ENCODE data around the gene ARFGAP3.

Gene ARFGAP3, protein sequence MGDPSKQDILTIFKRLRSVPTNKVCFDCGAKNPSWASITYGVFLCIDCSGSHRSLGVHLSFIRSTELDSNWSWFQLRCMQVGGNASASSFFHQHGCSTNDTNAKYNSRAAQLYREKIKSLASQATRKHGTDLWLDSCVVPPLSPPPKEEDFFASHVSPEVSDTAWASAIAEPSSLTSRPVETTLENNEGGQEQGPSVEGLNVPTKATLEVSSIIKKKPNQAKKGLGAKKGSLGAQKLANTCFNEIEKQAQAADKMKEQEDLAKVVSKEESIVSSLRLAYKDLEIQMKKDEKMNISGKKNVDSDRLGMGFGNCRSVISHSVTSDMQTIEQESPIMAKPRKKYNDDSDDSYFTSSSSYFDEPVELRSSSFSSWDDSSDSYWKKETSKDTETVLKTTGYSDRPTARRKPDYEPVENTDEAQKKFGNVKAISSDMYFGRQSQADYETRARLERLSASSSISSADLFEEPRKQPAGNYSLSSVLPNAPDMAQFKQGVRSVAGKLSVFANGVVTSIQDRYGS

DNA sequence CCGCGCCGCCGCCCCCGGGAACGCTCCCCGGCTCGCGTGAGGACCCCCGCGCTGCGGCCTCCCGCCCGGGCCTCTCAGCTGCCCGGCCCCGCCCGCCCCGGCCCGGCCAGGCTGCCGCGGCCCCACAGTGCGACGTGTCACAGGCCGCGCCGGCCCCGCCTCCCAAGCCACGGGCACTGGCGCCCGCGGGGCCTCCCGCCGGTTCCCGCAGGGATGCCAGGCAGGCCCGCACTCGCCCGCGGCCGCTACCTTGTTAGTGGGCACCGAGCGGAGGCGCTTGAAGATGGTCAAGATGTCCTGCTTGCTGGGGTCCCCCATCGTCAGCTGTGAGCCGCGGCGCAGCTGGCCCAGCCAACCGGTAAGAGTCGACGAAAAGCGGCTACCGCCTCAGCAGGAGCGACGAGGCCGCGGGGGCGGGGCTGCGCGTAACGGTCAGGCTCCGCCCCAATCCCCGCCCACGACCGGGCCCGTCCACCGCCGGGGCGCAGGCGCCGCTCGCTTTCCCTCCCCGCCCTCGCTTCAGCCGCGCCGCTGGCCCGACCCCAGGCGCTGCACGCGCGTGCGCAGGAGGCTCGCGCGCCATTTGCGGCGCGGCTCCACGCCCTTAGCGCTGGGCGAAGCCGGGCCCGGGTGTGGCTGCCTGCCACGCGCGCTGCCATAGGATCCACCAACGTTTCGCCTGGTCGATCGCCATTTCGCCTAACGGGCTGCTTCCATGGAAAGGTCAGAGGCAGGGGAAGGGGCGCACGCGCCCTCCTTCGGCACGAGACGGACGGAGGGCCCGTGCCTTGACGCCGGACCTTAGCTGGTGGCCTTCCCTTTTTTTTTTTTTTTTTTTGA, at the start of gene ARFGAP3:
TSS of gene ARFGAP3 (minus strand) at position 409 of the 840 bp plus-strand sequence. CDS start at position 318, 91 bp downstream.
- peak; percentile 90 to 93 for DNase-seq

DNA sequence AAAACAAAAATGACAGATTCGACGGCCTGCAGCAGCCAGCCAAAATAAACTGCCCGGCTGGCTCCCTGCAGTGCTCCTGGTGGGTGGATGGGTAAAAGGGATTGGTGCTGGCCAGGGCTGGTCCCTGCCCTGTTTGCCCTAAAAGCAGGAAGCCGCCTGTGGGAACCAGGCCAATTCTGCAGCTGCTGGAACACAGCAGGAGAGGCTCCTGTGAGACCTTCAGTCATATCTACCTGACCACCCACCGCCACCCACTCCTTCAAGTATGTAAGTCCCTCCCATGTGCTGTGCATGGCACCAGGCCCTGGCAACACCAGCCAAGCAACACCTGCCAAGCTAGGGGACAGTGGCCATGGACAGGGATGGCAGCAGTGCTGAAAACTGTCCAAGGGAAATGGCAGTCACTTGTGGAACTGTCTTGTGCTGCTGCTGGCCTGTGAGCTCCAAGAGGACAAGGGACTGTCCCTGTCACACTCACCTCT, 48.7 kb upstream of the ARFGAP3 start:
- no peak for DNase-seq

DNA sequence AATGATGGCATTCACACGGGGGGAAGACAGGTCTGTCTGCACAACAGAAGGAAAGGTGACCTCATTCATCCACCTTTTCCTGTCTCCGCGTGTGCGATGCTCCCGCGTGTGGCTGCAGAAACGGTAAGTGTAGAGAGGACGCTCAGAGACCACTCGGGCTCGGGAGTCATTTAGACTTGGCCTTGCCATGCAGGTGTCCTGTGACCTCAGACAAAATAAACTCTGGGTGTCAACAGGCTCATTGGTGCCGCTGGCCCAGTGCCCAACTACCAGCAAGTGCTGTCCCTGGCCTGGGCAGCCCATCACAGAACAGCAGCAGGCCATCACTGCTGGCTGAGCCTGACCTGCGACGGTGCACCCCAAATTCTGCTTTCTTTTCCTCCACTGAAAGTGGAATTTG, 48.1 kb upstream of the ARFGAP3 start:
- no peak for DNase-seq

DNA sequence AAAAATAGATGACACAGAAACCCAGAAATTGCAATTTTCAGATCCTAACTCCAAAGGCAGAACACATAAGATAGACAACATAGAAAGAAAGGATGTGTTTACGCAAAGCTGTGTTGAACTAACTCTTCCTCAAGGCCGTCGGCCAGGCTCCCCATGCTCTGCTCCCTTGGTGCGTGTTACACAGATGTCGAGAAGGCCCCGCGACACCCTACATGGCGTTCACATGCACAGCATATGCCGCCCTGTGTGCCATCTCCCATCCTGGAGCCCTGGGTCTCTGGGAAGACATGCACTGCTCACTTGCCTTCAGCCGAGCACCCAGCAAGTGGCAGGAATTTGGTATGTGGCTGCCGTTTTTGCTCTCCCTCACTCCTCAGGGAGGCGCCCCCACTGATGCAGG, 47.0 kb upstream of the ARFGAP3 start:
- DNase-seq, result no peak

DNA sequence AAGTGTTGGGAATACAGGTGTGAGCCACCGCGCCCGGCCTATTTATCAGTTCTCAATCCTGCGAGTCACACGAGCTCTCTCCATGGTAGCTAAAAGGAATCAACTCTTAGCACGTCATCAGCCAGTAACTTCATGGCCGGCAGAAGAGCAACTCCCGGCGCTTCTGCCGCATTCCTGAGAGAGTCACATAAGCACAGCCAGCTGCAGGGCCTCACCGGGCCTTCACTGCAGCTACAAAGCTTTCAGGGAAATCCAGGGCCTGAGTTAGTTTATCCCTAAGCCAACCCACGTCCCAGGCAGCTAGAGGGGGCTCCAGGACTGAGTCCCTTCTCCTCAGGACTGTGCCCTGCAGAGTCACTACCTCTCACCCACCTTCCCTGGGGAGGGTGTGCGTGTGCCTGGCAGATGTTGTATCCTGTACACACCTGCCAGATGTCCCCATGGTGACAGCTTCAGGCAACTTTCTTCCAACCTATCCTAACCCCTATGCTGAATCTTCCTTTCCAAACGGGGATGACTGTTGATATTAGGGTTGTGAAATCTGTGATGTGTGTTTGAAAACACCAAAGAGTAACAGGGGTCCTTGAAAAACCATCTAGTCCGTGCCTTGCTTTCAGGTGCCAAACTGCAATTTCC, 45.9 kb upstream of the ARFGAP3 start:
- DNase-seq, result no peak

DNA sequence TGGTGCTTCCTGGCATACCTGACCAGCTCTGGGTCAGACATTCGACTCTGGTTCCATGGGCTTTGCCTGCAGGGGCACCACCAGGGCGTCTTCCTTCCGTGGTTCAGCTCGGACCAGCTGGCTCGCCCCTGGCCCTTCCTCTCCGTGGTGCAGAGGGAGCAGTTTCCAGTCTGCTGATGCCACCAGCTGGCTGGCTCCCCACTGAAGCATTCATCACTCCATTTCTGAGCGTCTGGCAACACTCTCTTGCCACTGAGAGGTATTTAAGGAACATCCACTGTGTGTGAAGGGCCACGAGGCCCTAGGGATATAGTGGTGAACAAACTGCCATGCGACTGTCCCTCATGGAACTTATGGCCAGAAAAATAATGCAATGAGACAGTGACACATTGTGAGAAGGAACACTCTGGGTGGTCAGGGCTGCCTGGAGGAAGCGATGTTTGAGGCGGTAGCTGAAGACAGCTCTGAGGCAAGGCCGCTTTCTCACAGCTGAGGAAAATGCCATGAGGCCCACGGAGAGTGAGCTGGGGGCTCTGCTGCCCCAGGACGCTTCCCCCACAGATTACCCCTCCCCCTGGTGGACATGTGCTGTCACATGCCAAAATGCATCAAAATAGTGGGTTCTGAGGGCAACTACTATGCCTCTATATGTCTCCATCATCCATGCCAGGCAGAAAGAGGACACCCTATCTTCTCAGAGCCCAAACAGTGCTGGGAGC, 44.9 kb upstream of the ARFGAP3 start:
- DNase-seq, result no peak

DNA sequence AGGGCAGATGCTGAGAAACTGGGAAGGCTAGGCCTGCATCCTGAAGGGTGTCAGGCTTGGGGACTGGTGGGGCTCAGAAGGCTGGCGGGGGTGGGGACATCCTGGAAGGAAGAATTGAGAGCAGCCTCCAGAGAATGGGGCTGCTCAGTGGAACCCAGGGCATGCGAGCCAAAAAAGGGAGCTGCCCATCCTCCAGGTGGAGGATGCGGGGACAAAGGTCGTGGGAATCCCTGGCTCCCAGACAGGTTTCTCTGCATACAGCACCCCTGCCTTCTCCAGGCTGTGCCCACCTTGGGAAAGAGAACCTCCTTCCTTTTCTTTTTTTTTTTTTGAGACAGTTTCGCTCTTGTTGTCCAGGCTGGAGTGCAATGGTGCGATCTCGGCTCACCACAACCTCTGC, 40.9 kb upstream of the ARFGAP3 start:
- no peak for DNase-seq

DNA sequence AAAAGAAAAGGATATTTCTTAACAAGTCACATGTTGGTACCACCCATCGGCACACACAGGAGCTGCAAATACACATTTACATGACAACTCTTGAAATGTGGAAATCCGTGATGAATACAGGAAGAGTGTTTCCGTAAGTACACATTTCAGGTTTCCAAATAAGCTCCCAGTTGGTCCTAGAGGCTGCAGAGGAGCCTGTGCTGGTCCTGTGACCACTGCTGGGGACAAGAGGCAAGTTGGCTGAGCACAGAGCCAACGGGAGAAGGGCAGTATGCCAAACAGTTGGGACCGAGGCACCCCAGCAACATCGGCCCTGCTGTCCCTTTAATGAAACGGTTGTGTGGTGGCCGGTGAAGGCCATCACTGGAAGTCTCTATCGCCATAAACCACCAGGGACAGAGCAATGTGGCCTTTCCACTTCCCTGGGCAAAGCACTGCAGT, 38.5 kb upstream of the ARFGAP3 start:
- no peak for DNase-seq

DNA sequence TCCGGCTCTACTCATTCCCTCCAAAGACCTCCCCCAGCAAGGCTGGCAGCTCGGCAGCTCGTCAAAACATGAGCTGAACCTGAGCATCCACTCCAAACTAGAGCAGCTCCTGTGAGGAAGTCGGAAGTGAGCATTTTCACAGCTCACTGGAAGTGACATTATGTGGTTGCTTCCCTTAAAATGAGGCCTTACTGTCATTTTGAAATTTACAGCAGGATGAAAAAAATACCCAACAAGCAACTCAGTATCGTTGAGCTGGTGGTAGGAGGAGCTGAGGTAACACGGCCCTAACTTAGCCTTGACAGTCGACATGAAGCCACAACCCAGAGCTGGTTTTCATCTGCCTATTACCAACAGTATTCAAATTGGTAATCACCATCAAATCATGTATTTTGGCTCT, 38.0 kb upstream of the ARFGAP3 start:
- no peak for DNase-seq

DNA sequence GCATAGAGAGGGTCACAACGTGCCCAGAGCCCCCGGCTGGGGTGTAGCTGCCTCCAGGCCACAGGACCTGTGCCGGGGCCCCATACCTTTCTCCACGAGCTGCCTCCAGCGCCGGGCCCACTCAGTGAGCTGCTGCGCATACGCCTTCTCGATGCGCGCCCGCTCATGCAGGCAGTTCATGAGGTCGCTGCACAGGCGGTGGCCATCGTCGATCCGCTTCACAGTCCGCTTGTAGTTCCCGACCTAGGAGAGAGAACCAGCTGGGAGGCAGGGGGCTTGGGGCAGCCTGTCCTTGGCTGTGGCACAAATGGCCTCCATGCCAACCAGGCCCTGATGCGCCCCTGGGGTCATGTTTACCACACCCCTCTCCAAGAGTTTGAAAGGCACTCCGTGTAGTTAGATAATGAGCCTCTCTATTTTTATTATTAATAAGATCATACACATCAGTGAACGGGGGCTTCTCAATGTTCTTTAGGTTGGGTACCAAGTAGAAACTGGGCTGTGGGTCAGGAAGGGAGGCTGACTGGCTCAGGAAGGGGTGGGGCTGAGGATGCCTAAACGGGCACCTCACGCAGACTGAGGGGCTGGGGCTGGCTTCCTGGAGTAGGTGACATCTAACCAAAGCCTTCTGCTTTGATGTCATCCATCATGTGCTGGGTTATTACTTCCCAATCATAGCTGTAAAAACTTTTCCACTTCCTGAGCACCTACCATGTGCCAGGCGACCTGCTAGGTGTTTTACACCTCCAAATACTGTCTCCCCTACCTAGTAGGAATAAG, 36.5 kb upstream of the ARFGAP3 start:
- DNase-seq, result no peak

DNA sequence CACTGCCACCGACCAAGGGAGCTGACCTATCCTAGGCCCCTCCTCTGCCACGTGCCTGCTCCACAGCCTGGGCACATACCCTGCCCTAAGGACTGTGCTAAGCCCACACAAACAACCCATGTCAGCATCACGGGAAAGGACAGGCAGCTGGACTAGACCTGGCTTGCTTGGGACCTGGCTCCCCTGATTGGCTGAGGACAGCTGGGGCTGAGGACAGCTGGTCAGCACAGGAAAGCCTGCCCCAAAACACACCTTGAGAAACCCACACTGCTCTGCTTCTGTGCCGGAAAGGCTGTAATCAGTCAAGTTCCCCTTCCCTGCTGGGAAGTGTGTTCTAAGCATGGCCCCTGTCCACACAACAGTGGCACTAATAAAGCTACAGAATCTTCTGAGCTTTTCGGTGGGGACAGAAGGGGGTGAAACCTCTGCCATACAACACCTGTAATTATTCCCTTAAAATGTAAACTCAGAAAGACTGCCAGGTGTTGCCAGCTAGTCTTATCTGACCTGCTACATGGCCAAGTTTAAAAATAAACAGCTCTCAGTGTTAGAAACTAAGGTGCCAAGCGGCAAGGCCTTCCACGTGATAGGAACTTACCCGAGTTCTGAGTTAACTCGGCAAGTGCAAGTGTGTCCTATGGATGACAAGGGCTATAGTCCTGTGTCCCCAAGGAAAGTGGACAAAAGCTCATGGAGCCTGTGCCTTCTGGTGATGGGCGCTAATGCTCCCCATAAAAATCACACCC, 35.7 kb upstream of the ARFGAP3 start:
- DNase-seq, result no peak

DNA sequence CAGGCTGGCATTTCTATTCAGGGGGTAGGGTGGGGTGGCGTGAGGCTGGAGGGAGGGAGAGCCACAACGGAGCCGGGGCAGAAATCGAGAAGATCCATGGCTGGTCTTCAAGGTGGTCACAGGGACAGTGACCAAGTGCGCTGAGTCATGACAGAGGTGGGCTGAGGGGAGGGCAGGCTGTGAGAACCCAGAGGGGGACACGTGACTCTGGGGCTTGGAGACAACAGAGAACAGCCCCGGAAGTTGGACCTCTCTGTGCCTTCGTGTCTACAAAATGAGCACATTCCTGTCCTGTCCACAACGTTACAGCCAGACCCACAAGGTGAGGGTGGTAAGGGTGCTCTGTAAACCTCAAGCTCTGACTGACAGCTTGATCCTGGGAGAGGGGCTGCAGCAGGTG, 35.1 kb upstream of the ARFGAP3 start:
- DNase-seq, result no peak

DNA sequence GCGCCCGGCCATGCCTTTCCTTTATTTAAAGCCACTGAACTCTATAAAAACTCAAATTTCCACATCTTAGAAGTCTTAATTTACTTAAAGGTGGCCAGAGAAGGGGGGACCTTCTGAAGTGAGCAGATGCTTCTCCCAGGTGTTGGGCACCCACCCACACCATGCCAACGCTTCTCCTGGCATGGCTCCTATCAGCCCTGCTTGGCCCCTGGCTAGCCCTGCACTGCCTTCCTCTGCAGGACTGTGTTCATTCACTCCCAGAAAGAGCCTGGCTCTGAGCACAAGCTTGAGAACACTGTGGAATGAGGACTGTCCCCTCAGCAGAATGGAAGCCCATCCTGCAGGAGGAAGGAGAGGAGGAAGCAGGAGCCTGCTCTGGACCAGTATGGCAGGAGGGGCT, 34.6 kb upstream of the ARFGAP3 start:
- no peak for DNase-seq

DNA sequence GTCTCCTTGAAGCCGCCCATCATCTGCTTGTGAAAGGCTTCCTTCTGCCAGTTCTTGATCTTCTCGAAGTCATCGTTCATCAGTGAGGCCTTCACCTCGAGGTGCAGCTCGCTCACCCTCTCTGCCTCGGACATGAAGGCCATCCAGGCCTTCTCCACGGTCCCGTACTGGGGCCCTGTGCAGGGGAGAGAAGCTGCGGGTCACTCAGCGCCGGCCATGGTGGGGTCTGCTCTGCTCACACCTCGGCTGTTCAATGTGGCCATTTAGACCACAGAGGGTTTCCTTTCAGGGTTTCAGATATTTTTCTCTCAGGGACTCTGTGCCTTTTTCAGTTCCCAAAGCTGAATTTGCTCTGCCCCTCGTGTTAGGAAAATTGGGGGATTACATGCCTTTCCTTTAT, 33.9 kb upstream of the ARFGAP3 start:
- DNase-seq, result no peak

DNA sequence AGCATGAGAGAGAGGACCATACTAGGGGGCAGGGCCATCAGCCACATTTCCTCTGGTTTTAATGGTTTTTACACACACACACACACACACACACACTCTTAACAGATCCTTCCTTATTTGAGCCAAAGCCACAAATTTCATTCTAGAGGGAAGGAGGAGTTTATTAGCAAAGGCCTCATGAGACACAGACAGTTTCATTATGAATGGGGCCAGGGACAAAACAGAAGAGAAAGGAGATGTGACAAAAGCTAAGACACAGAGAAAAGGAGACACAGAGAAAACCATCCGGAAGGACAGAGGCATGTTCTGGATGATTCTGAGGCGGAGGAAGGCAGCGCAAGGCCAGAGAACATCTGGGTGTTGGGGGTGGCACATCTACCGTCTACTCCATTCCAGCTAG, 32.2 kb upstream of the ARFGAP3 start:
- no peak for DNase-seq

DNA sequence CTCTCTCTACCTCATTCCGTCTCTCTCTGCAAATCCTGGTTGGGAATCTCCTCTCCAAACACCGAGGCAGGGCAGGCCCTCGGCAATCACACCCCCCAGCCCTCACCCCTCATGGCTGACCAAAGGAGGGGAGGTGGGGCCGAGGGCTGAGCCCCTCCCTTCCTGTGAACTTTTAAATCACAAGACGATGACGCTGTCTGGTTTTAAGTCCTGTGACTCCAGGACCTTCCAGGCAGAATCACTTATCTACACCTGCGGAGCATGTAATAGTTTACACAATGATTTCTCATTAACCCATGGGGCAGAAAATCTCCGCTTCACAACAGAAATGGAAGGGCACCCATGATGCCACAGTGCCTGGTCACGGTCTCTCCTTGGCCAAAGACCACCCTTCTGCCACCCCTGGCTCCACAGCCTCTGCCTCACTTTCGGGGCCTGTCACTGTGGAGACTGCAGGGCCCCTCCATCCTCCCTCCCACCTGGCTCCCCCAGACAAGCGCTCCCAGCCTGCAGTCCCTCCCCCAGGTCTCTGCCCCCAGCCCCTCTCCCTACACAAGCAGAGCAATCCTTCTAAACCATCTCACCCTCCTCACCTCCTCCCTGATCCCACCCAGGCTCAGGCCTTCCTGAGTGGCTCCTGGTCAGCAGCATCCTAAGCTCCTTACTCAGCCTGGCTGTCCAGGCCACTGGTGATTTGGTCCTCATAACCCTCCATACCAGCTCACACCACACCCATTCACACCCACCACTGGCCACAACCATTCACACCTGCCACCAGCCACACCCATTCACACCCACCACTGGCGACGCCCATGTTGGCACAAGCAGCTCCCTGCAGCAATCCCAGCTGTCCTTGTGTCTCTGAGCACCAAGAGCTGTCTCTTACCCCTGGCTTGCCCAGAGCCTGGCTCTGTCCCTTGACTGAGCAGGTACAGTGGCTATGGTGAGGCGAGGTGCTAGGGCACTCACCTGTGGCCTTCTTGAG, 30.7 kb upstream of the ARFGAP3 start:
- DNase-seq, result no peak

DNA sequence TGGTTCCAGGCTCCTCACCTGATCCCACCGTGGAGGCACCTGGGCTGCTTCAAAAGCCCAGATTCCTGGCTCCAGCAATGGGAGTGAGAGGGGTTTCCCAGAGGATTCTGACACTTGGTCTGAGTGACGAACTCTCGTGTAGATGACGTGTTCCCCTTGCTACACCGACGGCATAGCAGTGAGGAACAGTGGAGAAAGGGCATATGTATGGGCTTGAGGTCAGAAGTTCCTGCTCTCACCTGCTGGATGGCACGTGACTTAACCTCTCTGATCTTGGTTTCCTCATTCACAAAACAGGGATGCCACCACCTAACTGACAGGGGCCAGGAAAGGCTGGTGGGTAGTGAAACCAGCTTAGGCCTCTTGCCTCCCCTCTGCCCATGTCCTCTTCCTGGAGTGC, 30.0 kb upstream of the ARFGAP3 start:
- DNase-seq, result no peak

DNA sequence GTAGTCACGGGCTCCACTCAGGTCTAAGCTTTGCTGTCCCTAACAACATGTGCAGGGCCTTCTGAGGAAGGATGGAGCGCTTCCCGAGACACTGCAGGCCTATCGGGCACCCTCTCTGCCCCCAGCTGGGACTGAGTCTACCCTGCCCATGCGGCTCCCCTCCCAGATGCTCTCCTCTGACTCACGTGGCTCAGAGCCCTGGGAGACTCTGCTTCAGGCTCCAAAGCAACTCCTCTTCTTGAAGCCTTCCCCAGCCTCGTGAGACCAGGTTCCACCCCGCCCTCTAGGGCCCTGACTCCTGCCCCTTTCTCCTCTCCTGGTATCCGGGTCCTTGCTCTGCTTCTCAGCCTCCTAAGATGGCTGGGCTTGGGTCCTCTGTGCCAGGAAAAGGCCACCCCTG, 28.4 kb upstream of the ARFGAP3 start:
- DNase-seq, result no peak

DNA sequence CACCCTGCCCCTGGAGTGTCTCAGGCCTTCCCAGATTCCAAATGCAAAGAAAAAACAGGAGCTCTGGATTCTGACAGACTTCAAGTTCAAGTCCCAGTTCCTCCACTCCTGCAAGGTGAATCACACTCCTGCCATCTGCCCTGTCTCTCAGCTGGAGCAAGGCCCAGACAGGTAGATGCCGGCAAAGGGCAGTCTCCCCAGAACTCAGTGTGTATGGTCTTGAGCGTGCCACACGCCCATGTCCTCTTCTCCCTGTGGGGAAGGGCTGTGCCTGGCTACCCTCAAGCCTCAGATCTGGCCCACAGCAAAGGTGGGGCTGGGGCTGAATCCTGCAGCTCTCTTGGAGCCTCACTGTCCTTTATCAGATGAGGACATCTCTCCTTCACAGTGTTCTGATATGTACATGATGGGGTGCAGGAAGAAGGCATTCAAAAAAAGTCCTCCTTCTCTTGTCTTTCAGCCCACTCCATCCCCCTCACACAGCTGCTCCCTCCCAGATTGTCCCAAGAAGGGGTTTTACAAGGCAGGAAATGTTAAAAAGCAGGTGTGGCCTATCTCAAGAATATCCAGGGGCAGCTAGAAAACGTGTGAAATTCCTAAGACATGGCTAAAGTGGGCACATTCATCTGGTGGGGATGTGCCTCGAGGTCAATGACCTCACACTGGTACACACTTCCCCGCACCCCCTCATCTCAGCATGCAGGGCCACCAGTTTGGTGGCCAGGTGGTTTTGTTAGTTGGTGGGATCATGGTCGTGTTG, 27.7 kb upstream of the ARFGAP3 start:
- no peak for DNase-seq

Measured in activated CD4-positive, alpha-beta T cell treated with anti-CD3 and anti-CD28 coated beads, Interleukin-2, amount 50 U/mL, for 4 hours (primary cell).